Upper lobe of right lung (tissue), 1 donor: Measurements from ENCODE around the gene CLC. TPM values are rescaled to one million over a fixed set of nuclear protein-coding genes. Genes with fewer than 3 reads are reported as not detected.

Experiments used
- ATAC-seq: fragments of 200-7000 bp; cut with Tn5 transposase; one replicate; pipeline ENCODE4 v1.9.1; 2020; ENCODE audit warnings: mild to moderate bottlenecking, moderate library complexity
- DNase-seq: peaks from one replicate; pipeline ENCODE4 v3.0.0-alpha.2; 2020
- H3K27ac ChIP-seq: fragments of 200-600 bp; one replicate; pipeline ENCODE4 v1.8.0; 2022
- H3K27me3 ChIP-seq: fragments of 200-600 bp; one replicate; pipeline ENCODE4 v1.8.0; 2022; ENCODE audit warnings: mild to moderate bottlenecking
- H3K36me3 ChIP-seq: fragments of 200-600 bp; one replicate; pipeline ENCODE4 v1.8.0; 2022
- H3K4me1 ChIP-seq: fragments of 200-600 bp; one replicate; pipeline ENCODE4 v1.8.0; 2022
- H3K4me3 ChIP-seq: fragments of 200-600 bp; one replicate; pipeline ENCODE4 v1.8.0; 2022; ENCODE audit warnings: mild to moderate bottlenecking
- H3K9me3 ChIP-seq: fragments of 200-600 bp; one replicate; pipeline ENCODE4 v1.8.0; 2022
- intact Hi-C: fragments of 100-400 bp; cut with DNase I; formaldehyde crosslinking; loops from one replicate; pipeline ENCODE4 v1.11.0; 2022
- total RNA-seq: library from RNA; stranded (reverse); fragmentation: NEBNext Ultra II Directional; extraction: Animal tissue kit (Norgen Biotek cat#: 25700); gene quantifications from one replicate; pipeline ENCODE4 v1.2.1, GENCODE V29; 2021
- TF ChIP-seq, protein P1 (sequence below): fragments of 200-600 bp; IDR thresholded peaks from one replicate; pipeline ENCODE4 v1.8.0; 2022; ENCODE audit warnings: antibody characterized with exemption
- donor health status: DM: no; HTN: yes; CAD: no; lungs with severe emphysema.

Gene CLC
- total RNA-seq, 1 donor from 2014 or later, result not detected

DNA sequence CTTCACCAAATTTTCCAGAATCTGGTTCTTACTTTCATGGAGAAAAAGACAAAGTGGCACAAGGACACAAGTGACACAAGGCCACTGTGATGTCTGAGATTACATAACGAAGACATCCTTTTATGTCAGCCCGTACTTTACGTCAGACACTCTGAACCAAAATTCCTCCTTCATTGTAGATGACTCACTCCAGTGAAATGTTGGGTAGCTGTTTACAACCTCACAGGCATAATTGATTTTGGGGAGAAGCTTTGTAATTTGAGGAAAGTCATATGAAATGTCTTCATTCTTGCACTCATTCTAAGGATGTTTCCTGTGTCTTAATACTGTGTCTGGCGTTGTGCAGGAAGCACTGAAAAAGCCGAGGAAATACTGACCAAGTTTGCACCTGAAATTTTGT lies 53.6 kb downstream of the CLC start:
- no peaks in the 10 kb centered on the region for H3K27me3 ChIP-seq
- H3K9me3 ChIP-seq, result no peaks in the 10 kb centered on the region
- peaks cover 3% of the 10 kb centered on the region for H3K4me1 ChIP-seq
- TF ChIP-seq, protein P1, sequence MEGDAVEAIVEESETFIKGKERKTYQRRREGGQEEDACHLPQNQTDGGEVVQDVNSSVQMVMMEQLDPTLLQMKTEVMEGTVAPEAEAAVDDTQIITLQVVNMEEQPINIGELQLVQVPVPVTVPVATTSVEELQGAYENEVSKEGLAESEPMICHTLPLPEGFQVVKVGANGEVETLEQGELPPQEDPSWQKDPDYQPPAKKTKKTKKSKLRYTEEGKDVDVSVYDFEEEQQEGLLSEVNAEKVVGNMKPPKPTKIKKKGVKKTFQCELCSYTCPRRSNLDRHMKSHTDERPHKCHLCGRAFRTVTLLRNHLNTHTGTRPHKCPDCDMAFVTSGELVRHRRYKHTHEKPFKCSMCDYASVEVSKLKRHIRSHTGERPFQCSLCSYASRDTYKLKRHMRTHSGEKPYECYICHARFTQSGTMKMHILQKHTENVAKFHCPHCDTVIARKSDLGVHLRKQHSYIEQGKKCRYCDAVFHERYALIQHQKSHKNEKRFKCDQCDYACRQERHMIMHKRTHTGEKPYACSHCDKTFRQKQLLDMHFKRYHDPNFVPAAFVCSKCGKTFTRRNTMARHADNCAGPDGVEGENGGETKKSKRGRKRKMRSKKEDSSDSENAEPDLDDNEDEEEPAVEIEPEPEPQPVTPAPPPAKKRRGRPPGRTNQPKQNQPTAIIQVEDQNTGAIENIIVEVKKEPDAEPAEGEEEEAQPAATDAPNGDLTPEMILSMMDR, result no peak
- no peak overlapping the region for H3K4me3 ChIP-seq
- no peak overlapping the region for H3K27ac ChIP-seq
- ATAC-seq, result no peak
- H3K36me3 ChIP-seq, result no peaks in the 10 kb centered on the region
- intact Hi-C loops, result no loop called here
- DNase-seq, result no peak

DNA sequence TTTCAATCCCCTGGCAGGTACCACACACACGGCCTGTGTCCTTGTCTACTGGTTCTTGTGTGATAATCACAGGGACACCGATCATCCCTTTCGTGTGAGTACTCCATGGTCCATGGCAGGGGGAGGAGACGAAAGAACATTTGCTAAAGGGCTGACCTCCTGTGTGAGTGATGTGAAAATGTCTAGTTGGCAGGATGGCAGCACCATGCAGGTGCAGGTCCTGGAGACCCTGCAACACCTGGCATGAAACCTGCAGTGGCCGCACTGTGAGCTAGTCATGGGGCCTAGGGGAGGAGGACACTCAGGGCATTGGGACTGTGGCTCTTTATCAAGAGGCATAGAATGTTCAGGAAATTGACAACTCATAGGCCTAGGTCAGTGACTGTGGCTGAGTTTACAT lies 56.4 kb downstream of the CLC start:
- no peak overlapping the region for H3K27ac ChIP-seq
- H3K4me1 ChIP-seq, result peaks cover 21% of the 10 kb centered on the region
- ATAC-seq (no peak), DNase-seq (no peak)
- H3K27me3 ChIP-seq, result no peaks in the 10 kb centered on the region
- TF ChIP-seq, protein P1, result no peak
- no peaks in the 10 kb centered on the region for H3K9me3 ChIP-seq
- no peak overlapping the region for H3K4me3 ChIP-seq
- intact Hi-C loops, result no loop called here
- no peaks in the 10 kb centered on the region for H3K36me3 ChIP-seq

Other genes with a start within 250 kb of the CLC start
- not detected for gene DLL3, start 239.1 kb downstream of the CLC start, total RNA-seq
- not detected for gene SELENOV, start 222.9 kb downstream of the CLC start, total RNA-seq
- 2.4 TPM for gene EID2B, start 205.2 kb downstream of the CLC start, total RNA-seq
- 13.5 TPM for gene EID2, start 197.9 kb downstream of the CLC start, total RNA-seq
- gene LGALS13, start 135.5 kb downstream of the CLC start, total RNA-seq, result not detected
- gene LGALS16, start 82.1 kb downstream of the CLC start, total RNA-seq, result not detected
- not detected for gene LGALS14, start 33.5 kb downstream of the CLC start, total RNA-seq
- gene LEUTX, start 40.8 kb upstream of the CLC start, total RNA-seq, result not detected
- gene DYRK1B, start 96.1 kb upstream of the CLC start, total RNA-seq, result 16.7 TPM
- 123 TPM for gene FBL, start 108.3 kb upstream of the CLC start, total RNA-seq
- gene FCGBP, start 196.6 kb upstream of the CLC start, total RNA-seq, result 10.3 TPM
- 60.5 TPM for gene PSMC4, start 233.1 kb upstream of the CLC start, total RNA-seq